HG03135 (cell line): Measurements from ENCODE around the gene RARRES1.

ENCODE experiments used
- ATAC-seq: cut with Tn5 transposase; IDR thresholded peaks from one replicate; pipeline ENCODE4 v1.9.1; 2021; ENCODE audit warnings: mild to moderate bottlenecking, moderate library complexity; ENCODE audit not compliant: unreplicated experiment

Gene RARRES1

DNA sequence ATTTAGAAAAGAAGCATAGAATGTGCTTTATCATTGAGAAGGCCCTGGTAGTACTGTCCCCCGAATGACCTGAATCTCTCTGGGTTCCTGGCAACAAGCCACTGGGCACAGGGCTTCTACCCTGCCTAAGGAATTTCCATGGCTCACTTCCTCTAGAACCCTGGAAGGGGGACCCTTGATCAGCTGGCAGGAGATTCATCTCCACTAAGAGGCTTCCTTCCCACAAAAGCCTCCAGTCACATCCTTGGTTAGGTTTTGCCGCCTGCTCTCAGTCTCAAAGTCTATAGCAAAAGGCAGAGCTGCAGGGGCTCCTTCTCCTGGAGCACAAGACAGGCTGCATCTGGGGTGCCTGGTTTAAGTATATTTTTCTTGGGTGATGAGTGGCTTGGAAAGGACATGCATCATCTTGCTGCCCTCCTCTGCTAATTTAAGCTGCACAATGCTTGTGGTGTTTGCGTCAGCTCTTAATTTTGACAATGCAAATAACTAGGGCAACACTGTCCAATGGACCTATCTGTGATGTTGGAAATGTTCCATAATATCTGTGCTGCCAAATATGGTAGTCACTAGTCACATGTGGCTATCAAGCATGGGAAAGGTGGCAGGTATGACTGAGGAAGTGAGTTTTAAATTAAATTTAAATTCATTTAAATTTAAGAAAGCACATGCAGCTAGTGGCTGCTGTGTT, 33.4 kb upstream of the RARRES1 start:
- ATAC-seq, result no peak

DNA sequence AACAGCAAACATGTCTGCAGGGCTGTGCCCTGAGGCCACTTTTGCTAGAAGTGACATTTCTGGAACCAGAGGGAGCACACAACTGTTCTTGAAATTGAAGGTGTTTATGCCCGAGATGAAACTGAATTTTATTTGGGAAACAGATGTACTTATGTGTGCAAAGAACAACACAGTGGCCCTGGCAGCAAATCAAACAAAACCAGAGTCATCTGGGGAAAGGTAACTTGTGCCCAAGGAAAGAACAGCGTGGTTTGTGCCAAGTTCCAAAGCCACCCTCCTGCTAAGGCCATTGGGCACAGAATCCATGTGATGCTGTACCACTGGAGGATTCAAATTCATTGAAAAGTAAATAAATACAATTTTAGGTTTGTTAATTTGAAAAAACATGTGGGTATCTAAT, 31.2 kb upstream of the RARRES1 start:
- ATAC-seq, result no peak

GRCh38 chr3:158762701-158763100, 30.4 kb upstream of the RARRES1 start:
- ATAC-seq, result no peak

DNA sequence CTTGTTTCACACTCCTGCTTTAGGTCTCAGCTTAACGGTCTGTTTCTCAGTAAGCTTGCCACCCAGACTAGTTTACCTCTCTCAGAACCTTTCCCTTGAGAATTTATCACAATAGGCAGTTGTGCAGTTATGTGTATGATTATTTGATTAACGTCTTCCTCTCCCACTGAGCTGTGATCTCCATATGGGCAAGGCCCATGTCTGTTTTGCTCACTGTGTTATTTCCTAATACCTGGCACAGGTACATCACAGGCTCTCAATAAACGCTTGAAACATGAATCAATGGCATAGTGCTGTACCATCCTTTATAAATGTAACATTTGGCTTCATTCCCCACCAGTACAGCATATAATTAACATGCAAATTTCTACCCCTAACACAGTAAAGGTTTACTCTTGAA, 29.1 kb upstream of the RARRES1 start:
- ATAC-seq, result no peak

DNA sequence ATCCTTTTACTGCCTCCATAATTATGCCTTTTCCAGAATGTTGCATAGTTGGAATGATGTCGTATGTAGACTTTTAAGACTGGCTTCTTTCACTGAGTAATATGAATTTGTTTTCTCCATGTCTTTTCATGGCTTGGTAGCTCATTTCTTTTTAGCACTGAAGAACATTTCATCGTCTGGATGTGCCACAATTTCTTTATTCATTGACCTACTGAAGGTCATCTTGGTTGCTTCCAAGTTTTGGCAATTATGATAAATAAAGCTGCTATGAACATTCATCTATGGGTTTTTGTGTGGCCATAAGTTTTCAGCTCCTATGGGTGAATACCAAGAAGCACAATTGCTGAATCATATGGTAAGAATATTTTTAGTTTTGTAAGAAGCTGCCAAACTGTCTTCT, 23.2 kb upstream of the RARRES1 start:
- ATAC-seq, result no peak

GRCh38 chr3:158753854-158754253, 21.6 kb upstream of the RARRES1 start:
- ATAC-seq, result no peak

DNA sequence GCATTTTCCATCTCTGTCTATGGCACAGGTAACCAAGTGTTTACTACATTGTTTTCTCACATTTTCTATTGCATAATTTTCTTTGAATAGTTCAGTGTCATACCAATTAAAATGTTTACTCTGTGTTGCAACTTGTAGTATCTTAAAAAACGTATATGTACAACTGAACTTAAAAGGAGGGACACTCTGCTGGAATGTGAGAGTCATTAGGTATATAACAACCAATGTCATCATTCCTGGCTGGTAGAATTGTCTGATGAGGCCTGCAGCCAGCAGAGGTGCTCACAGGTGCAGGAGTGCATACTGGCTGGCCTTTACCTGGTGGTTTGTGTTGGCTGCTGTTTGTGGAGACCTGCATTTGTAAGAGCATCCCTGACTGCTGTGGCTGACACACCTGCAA, 19.1 kb upstream of the RARRES1 start:
- no peak for ATAC-seq

- no peak for ATAC-seq
These were observed 17.8 kb upstream of the RARRES1 start for GRCh38 chr3:158750016-158750415.

DNA sequence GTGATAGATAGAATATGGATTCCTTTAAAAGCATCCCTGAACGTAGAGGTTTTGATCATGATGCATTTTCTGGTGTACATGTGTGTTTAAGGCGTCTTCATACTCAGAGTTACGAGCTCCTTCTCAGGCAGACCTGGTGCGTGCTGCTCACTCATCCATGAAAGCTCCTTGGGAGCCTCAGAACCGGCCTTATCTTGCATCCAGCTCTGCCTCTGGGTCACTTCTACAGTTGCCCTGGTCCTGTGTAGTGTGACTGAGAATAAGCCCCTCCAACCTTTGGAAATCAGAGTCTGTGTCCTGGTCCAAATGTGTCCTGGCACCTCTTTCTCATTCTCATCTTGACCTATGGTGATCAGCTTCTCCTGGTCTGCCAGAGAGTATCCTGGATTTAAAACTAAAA, 17.3 kb upstream of the RARRES1 start:
- ATAC-seq, result no peak

DNA sequence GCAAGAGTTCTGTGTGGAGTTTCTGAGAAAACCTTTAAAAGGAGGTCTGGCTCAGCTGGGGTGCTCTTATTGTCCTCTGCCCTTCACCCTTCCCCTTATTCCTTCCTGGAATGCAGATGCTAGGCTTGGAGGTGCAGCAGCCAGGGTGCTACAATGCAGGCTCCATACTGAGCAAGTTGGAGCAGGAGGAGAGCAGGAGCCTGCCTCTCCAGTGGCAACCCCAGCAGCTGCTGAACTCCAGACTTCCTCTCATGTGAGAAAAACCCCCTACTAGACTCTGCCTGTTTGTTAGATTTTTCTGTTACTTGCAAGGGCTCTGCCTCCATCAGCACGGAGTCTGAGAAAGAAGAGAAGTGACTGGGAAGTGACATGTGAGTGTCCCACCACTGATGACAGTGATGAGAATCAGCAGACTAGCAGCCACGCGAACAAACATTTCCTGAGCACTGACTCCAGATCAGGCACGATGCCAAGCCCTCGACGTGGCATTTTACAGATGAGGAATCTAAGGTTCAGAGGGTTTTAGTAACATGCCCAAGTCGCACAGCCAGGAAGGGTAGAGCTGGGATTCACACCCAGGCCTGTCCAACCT, 16.1 kb upstream of the RARRES1 start:
- ATAC-seq, result no peak

GRCh38 chr3:158747417-158747816, 15.2 kb upstream of the RARRES1 start:
- no peak for ATAC-seq

GRCh38 chr3:158745551-158745950, 13.3 kb upstream of the RARRES1 start:
- no peak for ATAC-seq

GRCh38 chr3:158744567-158745288, 12.5 kb upstream of the RARRES1 start:
- no peak for ATAC-seq

- no peak for ATAC-seq
These were observed 11.7 kb upstream of the RARRES1 start for GRCh38 chr3:158743664-158744566.

GRCh38 chr3:158742871-158743663, 10.8 kb upstream of the RARRES1 start:
- ATAC-seq, result no peak

- no peak for ATAC-seq
These were observed 7.4 kb upstream of the RARRES1 start for GRCh38 chr3:158739661-158740060.

- no peak for ATAC-seq
These were observed 6.8 kb upstream of the RARRES1 start for GRCh38 chr3:158739078-158739477.

DNA sequence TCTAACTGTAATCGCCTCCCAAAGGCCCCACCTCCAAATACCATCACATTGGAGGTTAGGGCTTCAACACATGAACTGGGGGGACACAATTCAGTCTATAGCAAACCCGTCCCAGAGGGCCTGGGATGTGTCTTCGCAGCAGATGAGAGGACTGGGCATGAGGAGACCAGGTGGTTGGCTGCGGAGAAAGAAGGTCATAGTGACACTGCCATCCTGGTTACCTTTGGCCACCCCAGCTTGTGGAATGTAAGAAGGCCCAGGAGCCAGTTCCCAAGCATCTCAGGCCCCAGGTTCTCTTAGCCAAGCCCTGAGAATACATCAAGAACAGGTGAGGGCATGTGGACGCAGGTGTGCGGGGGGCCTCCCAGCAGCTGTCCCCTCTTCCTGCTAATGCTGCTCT, 6.4 kb upstream of the RARRES1 start:
- no peak for ATAC-seq

GRCh38 chr3:158737976-158738615, 5.8 kb upstream of the RARRES1 start:
- no peak for ATAC-seq

DNA sequence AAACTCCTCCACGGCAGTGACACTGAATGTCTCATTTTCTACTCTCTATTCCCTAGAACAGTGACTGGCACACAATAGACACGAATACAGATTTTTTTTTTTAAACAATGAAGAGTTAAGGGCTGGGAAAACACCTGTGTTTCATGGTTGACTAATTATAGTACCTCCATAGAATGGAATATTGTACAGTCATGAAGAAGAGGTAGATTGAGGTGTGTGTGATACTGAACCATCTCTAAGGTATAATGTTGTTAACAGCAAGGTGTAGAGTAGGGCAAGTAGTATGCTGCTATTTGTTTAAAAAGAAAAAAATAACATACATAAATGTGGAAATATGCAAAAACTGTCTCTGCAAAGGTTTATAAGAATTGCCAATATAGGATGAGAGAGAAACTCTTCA, 5.2 kb upstream of the RARRES1 start:
- no peak for ATAC-seq
